Endothelial cell of umbilical vein (primary cell): Measurements from ENCODE around the gene PNPO. TPM values are rescaled to one million over a fixed set of nuclear protein-coding genes. Genes with fewer than 3 reads are reported as not detected.
"Not testable (repeated sequence)": the region's sequence is repeated elsewhere in the genome, so short reads cannot be mapped to it uniquely, and the experiment has no call there.

Experiments
- BruUV-seq: library from RNA; stranded (reverse); fragments of 400-500 nt; replicated peaks from 2 replicates; lab custom pipeline; 2021; lab: Mats Ljungman, UMichigan
- CTCF ChIA-PET: fragments of 300-600, 350-600 bp; sonication (Branson Sonifier 250); formaldehyde crosslinking; loops from one replicate; lab custom pipeline; 2021; ENCODE audit warnings: antibody characterized with exemption, inconsistent platforms; lab: Charles Lee
- POLR2A ChIA-PET: fragments of 300-600, 350-600 bp; sonication (Branson Sonifier 250); formaldehyde crosslinking; loops from one replicate; lab custom pipeline; 2021; ENCODE audit warnings: antibody characterized with exemption, inconsistent platforms; lab: Charles Lee
- DNase-seq: peaks from one replicate; pipeline ENCODE4 v3.0.0-alpha.2; 2011; ENCODE audit warnings: low read depth, low spot score
- FAIRE-seq: peaks from 2 replicates; lab custom pipeline; 2011; peaks lifted over from hg19 to GRCh38; lab: Jason Lieb, UNC
- H2AFZ ChIP-seq: 2 replicates; pipeline ENCODE4 v1.6.0; 2012; ENCODE audit warnings: low read depth, low read length, control low read depth, inconsistent platforms
- H3K27ac ChIP-seq: 2 replicates; pipeline ENCODE4 v1.5.1; 2011; ENCODE audit warnings: low read depth, mild to moderate bottlenecking, control low read depth, low read length, moderate library complexity; ENCODE audit not compliant: insufficient read depth
- H3K27me3 ChIP-seq, 2 experiments: 2 replicates each; pipeline versions ENCODE4 v1.6.0 to v1.6.1; 2011; ENCODE audit warnings: low read length in 2 of 2, mixed read lengths in 1 of 2; ENCODE audit not compliant: control insufficient read depth in 2 of 2, insufficient read depth in 2 of 2
- H3K36me3 ChIP-seq, 2 experiments: 2 replicates in 1 of 2; 3 replicates in 1 of 2; pipeline ENCODE4 v1.5.1; 2011; ENCODE audit warnings: low read length in 2 of 2, mild to moderate bottlenecking in 1 of 2, moderate library complexity in 1 of 2; ENCODE audit not compliant: control insufficient read depth in 2 of 2, insufficient read depth in 2 of 2; ENCODE audit errors: extremely low read depth in 1 of 2
- H3K4me1 ChIP-seq: 3 replicates; pipeline ENCODE4 v1.5.1; 2011; ENCODE audit warnings: mild to moderate bottlenecking, low read length; ENCODE audit not compliant: control insufficient read depth, insufficient read depth; ENCODE audit errors: extremely low read depth
- H3K4me2 ChIP-seq: 2 replicates; pipeline ENCODE4 v1.6.1; 2011; ENCODE audit warnings: low read length, control low read depth, mixed read lengths; ENCODE audit not compliant: insufficient read depth
- H3K4me3 ChIP-seq, 3 experiments: fragments of 200-600 bp in 1 of 3; sonication (generic), shearing (Covaris generic) in 1 of 3; replicated peaks in 1 of 3; 2 replicates each; pipeline ENCODE4 v1.5.1; 2011 to 2016; ENCODE audit warnings: control low read depth in 3 of 3, low read length in 3 of 3, mild to moderate bottlenecking in 2 of 3, inconsistent platforms in 1 of 3, low read depth in 1 of 3, moderate library complexity in 1 of 3; ENCODE audit not compliant: insufficient read depth in 1 of 3
- H3K79me2 ChIP-seq: 2 replicates; pipeline ENCODE4 v1.6.0; 2012; ENCODE audit warnings: low read length, inconsistent platforms; ENCODE audit not compliant: control insufficient read depth, insufficient read depth
- H3K9ac ChIP-seq: replicated peaks from 2 replicates; pipeline ENCODE3; 2011; ENCODE audit warnings: low read length, control low read depth; ENCODE audit not compliant: insufficient read depth; ENCODE audit errors: extremely low read depth
- H3K9me1 ChIP-seq: replicated peaks from 3 replicates; pipeline ENCODE4 v1.6.0; 2011; ENCODE audit warnings: mild to moderate bottlenecking, low read length; ENCODE audit not compliant: control insufficient read depth, insufficient read depth; ENCODE audit errors: extremely low read depth
- H3K9me3 ChIP-seq: replicated peaks from 2 replicates; pipeline ENCODE4 v1.5.1; 2012; ENCODE audit warnings: low read length, inconsistent platforms; ENCODE audit not compliant: control insufficient read depth, insufficient read depth
- H4K20me1 ChIP-seq: replicated peaks from 2 replicates; pipeline ENCODE3; 2011; ENCODE audit warnings: mild to moderate bottlenecking, low read length; ENCODE audit not compliant: control insufficient read depth, insufficient read depth; ENCODE audit errors: extremely low read depth
- EZH2 ChIP-seq: IDR thresholded peaks from 2 replicates; pipeline ENCODE4 v1.6.1; 2012; ENCODE audit warnings: borderline replicate concordance, low read depth, mild to moderate bottlenecking, moderate library complexity, low read length, inconsistent platforms; ENCODE audit not compliant: severe bottlenecking
- FOS ChIP-seq: IDR thresholded peaks from 2 replicates; pipeline ENCODE4 v1.6.1; 2011; ENCODE audit warnings: mild to moderate bottlenecking, low read length, moderate library complexity, borderline replicate concordance; ENCODE audit not compliant: insufficient read depth
- GATA2 ChIP-seq: IDR thresholded peaks from 2 replicates; pipeline ENCODE4 v1.7.0; 2011; ENCODE audit warnings: low read depth, mild to moderate bottlenecking, moderate library complexity, mixed read lengths, low read length; ENCODE audit not compliant: insufficient read length, insufficient read depth
- JUN ChIP-seq: IDR thresholded peaks from 2 replicates; pipeline ENCODE4 v1.6.1; 2011; ENCODE audit warnings: borderline replicate concordance, low read depth; ENCODE audit not compliant: insufficient read length, insufficient read depth
- MYC ChIP-seq: IDR thresholded peaks from one replicate; pipeline ENCODE4 v1.6.1; 2011; ENCODE audit warnings: mild to moderate bottlenecking, low read depth, low read length
- POLR2A ChIP-seq: IDR thresholded peaks from 2 replicates; pipeline ENCODE4 v1.6.1; 2012; ENCODE audit warnings: low read depth, mild to moderate bottlenecking, control low read depth, low read length
- POLR2AphosphoS5 ChIP-seq: IDR thresholded peaks from 2 replicates; pipeline ENCODE4 v1.6.1; 2012; ENCODE audit warnings: low read depth, mild to moderate bottlenecking, control low read depth, low read length, moderate library complexity; ENCODE audit not compliant: insufficient read depth
- dilution Hi-C: fragments of 300-500 bp; cut with MboI; formaldehyde crosslinking; loops from one replicate; pipeline ENCODE4 v1.15.0; 2019; ENCODE audit warnings: low sequenced_read_pairs; ENCODE audit not compliant: extremely low pct_ligation_motif_present
- intact Hi-C: fragments of 100-400 bp; cut with micrococcal nuclease; formaldehyde crosslinking; loops from one replicate; pipeline ENCODE4 v1.10.0; 2022
- polyA plus RNA-seq, 4 experiments: library from polyadenylated mRNA; depleted of rRNA in 3 of 4; stranded (reverse) in 3 of 4; unstranded in 1 of 4; fragments of >200 nt; gene quantifications; 2 replicates each; pipeline versions ENCODE4 v1.2.1 to v1.2.3, GENCODE V29; 2011 to 2012; ENCODE audit warnings: missing spikeins in 1 of 4
- total RNA-seq: library from RNA; stranded (reverse); gene quantifications from 2 replicates; pipeline ENCODE4 v1.2.3, GENCODE V29; 2021
- TF ChIP-seq, protein P1 (sequence below): IDR thresholded peaks from 2 replicates; pipeline ENCODE4 v1.6.1; 2011; ENCODE audit not compliant: insufficient read depth, insufficient read length
- TF ChIP-seq, protein P2 (sequence below), 2 donors: IDR thresholded peaks; 1 replicate in 1 of 2; 2 replicates in 1 of 2; pipeline ENCODE4 v1.5.1; 2011; ENCODE audit warnings: low read length in 2 of 2, mild to moderate bottlenecking in 2 of 2, moderate library complexity in 2 of 2, control low read depth in 1 of 2, inconsistent platforms in 1 of 2, low read depth in 1 of 2; ENCODE audit not compliant: insufficient read depth in 1 of 2; ENCODE audit errors: extremely low read depth in 1 of 2

The PNPO gene
- total and polyA plus RNA-seq, 2 donors (not counting 3 experiments of a cell fraction or from before 2014, with no cell fraction given): 19.7 to 22.0 TPM

DNA sequence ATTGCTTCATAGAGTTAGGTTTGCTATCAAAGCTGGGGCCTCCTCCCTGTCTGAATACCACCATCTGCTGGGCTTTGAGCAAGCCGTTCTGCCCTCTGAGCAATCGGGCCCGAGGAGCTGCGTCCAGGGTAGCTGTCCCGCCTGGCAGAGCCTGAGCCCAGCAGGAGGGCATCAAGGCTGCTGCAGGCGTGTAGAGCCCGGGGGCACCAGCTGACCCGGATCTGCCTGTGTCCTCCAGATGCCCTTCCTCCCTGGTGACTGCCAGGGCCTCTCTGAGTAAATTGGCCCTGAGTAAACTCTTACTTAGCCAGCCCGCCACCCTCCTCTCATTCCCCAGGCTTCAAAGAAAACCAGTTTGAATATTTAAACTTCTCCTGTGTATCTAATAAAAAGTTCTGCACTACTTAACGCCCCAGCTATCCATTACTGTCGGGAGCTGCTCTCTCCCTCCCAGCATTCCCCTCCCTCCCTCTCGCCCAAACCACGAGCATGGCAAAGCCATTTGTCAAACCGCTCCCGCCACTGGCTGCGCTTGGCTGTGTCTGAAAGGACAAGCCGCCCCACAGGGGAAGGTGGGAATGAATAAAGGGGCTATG lies 46.0 kb downstream of the PNPO start:
- peak; percentile 4 for FAIRE-seq
- no peak overlapping the region for H3K9ac ChIP-seq
- no peak for TF ChIP-seq EZH2
- no peak for TF ChIP-seq FOS
- TF ChIP-seq POLR2A: no peak
- TF ChIP-seq, protein P1, sequence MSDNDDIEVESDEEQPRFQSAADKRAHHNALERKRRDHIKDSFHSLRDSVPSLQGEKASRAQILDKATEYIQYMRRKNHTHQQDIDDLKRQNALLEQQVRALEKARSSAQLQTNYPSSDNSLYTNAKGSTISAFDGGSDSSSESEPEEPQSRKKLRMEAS: no peak
- TF ChIP-seq JUN: no peak
- no peak for TF ChIP-seq MYC
- TF ChIP-seq, protein P2, sequence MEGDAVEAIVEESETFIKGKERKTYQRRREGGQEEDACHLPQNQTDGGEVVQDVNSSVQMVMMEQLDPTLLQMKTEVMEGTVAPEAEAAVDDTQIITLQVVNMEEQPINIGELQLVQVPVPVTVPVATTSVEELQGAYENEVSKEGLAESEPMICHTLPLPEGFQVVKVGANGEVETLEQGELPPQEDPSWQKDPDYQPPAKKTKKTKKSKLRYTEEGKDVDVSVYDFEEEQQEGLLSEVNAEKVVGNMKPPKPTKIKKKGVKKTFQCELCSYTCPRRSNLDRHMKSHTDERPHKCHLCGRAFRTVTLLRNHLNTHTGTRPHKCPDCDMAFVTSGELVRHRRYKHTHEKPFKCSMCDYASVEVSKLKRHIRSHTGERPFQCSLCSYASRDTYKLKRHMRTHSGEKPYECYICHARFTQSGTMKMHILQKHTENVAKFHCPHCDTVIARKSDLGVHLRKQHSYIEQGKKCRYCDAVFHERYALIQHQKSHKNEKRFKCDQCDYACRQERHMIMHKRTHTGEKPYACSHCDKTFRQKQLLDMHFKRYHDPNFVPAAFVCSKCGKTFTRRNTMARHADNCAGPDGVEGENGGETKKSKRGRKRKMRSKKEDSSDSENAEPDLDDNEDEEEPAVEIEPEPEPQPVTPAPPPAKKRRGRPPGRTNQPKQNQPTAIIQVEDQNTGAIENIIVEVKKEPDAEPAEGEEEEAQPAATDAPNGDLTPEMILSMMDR (IDR thresholded peaks at IDR 0.05; ENCODE audit: extremely low read depth in 1 of 2, insufficient read depth in 1 of 2, low read depth in 1 of 2, low read length in 2 of 2): no peak
- TF ChIP-seq GATA2: no peak
- TF ChIP-seq POLR2AphosphoS5: no peak
- no peaks in the 10 kb centered on the region for H4K20me1 ChIP-seq
- no peaks in the 10 kb centered on the region for H3K79me2 ChIP-seq
- no peaks in the 10 kb centered on the region for H3K9me1 ChIP-seq
- no peak overlapping the region for H3K27ac ChIP-seq
- H3K4me1 ChIP-seq: peaks cover 6% of the 10 kb centered on the region
- DNase-seq: peak; percentile 42
- H3K4me2 ChIP-seq: no peak overlapping the region
- intact Hi-C loops (no loop called here), dilution Hi-C loops (no loop called here)
- POLR2A ChIA-PET: no interaction called here
- H2AFZ ChIP-seq: peak overlapping the region; percentile 56
- BruUV-seq: no TSS peak
- H3K27me3 ChIP-seq: no peaks in the 10 kb centered on the region
- no peaks in the 10 kb centered on the region for H3K9me3 ChIP-seq
- no peak overlapping the region for H3K4me3 ChIP-seq
- CTCF ChIA-PET: interaction anchor here (0.7 to 1.9 kb wide), 6 partner anchors 8 to 38 kb away, joined by 3 to 10 read pairs (median 7); partner anchors contain the start of gene CDK5RAP3
- no peaks in the 10 kb centered on the region for H3K36me3 ChIP-seq

DNA sequence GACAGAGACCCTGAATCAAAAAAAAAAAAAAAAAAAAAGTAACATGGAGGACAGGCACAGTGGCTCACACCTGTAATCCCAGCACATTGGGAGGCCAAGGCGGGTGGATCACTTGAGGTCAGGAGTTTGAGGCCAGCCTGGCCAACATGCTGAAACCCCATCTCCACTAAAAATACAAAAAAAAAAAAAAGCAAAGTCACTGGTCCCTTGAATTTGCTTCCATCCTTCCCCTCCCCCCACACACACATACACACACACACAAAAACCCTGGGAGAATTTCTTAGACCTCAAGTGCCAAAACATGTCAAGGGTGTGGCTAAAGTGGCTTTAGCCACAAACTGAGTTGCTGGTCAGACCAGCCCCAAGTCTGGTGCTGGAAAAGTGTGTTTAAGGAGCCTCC lies 47.1 kb downstream of the PNPO start:
- DNase-seq, dilution Hi-C loops, H2AFZ ChIP-seq, H3K36me3 ChIP-seq, POLR2A ChIA-PET, H4K20me1 ChIP-seq, BruUV-seq, H3K79me2 ChIP-seq, H3K4me1 ChIP-seq, FAIRE-seq, H3K9ac ChIP-seq, H3K9me1 ChIP-seq, H3K4me2 ChIP-seq, H3K4me3 ChIP-seq, H3K27ac ChIP-seq, H3K27me3 ChIP-seq, H3K9me3 ChIP-seq, intact Hi-C loops: not testable (repeated sequence)
- CTCF ChIA-PET: interaction anchor here (2.6 to 4.5 kb wide), 2 partner anchors 23 to 30 kb away, joined by 10 to 19 read pairs; no protein-coding TSS in a partner anchor
